ENCODE data around the gene BPIFB3. TPM values are rescaled to one million over a fixed set of nuclear protein-coding genes. Genes with fewer than 3 reads are reported as not detected.

BPIFB3 gene
- total RNA-seq: not detected
- not detected for total RNA-seq (2013)

GRCh38 chr20:33053291-33054106 lies at the start of gene BPIFB3:
TSS of gene BPIFB3 (plus strand) at chr20:33053903. CDS start at chr20:33055436, 1,533 bp downstream.
- WGBS (ENCODE audit: insufficient coverage): 92% methylated on average over 22 of the region's 25 CpGs

GRCh38 chr20:33004141-33004751 lies 49.5 kb upstream of the BPIFB3 start, which contains the start of gene SUN5:
TSS of gene SUN5 (minus strand) at chr20:33004433. CDS start at chr20:33004340, 93 bp downstream.
- TF ChIP-seq CTCF (IDR thresholded peaks at IDR 0.05): no peak
- Histone ChIP-seq H3K27ac (ENCODE audit: low read length) (no peak within 1 kb of the TSS), H3K4me3 (ENCODE audit: low read length) (no peak within 1 kb of the TSS), H3K36me3 (ENCODE audit: control insufficient read depth, insufficient read depth, low read length) (no peaks in the 10 kb centered on the region), H3K4me1 (ENCODE audit: control insufficient read depth, insufficient read depth, low read length) (no peaks in the 10 kb centered on the region), H3K9me3 (ENCODE audit: control insufficient read depth, insufficient read depth, low read length) (no peaks in the 10 kb centered on the region), H3K27me3 (ENCODE audit: control insufficient read depth, insufficient read depth, low read length) (no peaks in the 10 kb centered on the region)
- Mint-ChIP-seq H3K4me3 (no peak within 1 kb of the TSS), H3K36me3 (no peaks in the 10 kb centered on the region), H3K27me3 (ENCODE audit: low read depth in 2 of 2) (no peaks in the 10 kb centered on the region), H3K9me3 (no peaks in the 10 kb centered on the region), H3K27ac (no peak within 1 kb of the TSS), H3K4me1 (no peaks in the 10 kb centered on the region)
- intact Hi-C loops (cut with micrococcal nuclease): no loop called here
- ATAC-seq (no peak), DNase-seq (no peak)
- WGBS (ENCODE audit: insufficient coverage): 85% methylated on average over 6 of the region's 6 CpGs

More at GRCh38 chr20:33053291-33054106, at the start of gene BPIFB3:
- DNase-seq (no peak), ATAC-seq (no peak)
- Histone ChIP-seq H3K27me3 (ENCODE audit: control insufficient read depth, insufficient read depth, low read length) (no peaks in the 10 kb centered on the region), H3K4me3 (ENCODE audit: low read length) (no peak within 1 kb of the TSS), H3K27ac (ENCODE audit: low read length) (no peak within 1 kb of the TSS), H3K4me1 (ENCODE audit: control insufficient read depth, insufficient read depth, low read length) (no peaks in the 10 kb centered on the region), H3K9me3 (ENCODE audit: control insufficient read depth, insufficient read depth, low read length) (no peaks in the 10 kb centered on the region), H3K36me3 (ENCODE audit: control insufficient read depth, insufficient read depth, low read length) (no peaks in the 10 kb centered on the region)
- H3K27ac Mint-ChIP-seq: no peak within 1 kb of the TSS
- intact Hi-C loops (cut with micrococcal nuclease): no loop called here
- H3K9me3 Mint-ChIP-seq: no peaks in the 10 kb centered on the region
- TF ChIP-seq CTCF (IDR thresholded peaks at IDR 0.05): no peak
- H3K4me1 Mint-ChIP-seq: no peaks in the 10 kb centered on the region
- H3K4me3 Mint-ChIP-seq: no peak within 1 kb of the TSS
- H3K36me3 Mint-ChIP-seq: no peaks in the 10 kb centered on the region
- H3K27me3 Mint-ChIP-seq (ENCODE audit: low read depth in 2 of 2): peaks cover 0 to 3% of the 10 kb centered on the region in 2 donors

- 68% methylated on average over 4 of the region's 4 CpGs for WGBS (ENCODE audit: insufficient coverage)
- Mint-ChIP-seq H3K9me3 (no peaks in the 10 kb centered on the region), H3K4me1 (no peaks in the 10 kb centered on the region), H3K27me3 (ENCODE audit: low read depth in 2 of 2) (no peaks in the 10 kb centered on the region), H3K27ac (no peak overlapping the region), H3K4me3 (no peak overlapping the region), H3K36me3 (no peaks in the 10 kb centered on the region)
- Histone ChIP-seq H3K27ac (ENCODE audit: low read length) (no peak overlapping the region), H3K9me3 (ENCODE audit: control insufficient read depth, insufficient read depth, low read length) (no peaks in the 10 kb centered on the region), H3K27me3 (ENCODE audit: control insufficient read depth, insufficient read depth, low read length) (no peaks in the 10 kb centered on the region), H3K36me3 (ENCODE audit: control insufficient read depth, insufficient read depth, low read length) (no peaks in the 10 kb centered on the region), H3K4me1 (ENCODE audit: control insufficient read depth, insufficient read depth, low read length) (no peaks in the 10 kb centered on the region), H3K4me3 (ENCODE audit: low read length) (no peak overlapping the region)
- intact Hi-C loops (cut with micrococcal nuclease): loop anchor here (1.0 kb wide), 1 partner anchor 103 kb away; no protein-coding TSS in a partner anchor
- TF ChIP-seq CTCF (IDR thresholded peaks at IDR 0.05): peak; percentile 42
- ATAC-seq: no peak
- DNase-seq: peak in 1 of 2 donors; percentile 71
These were observed 48.6 kb upstream of the BPIFB3 start for GRCh38 chr20:33005132-33005566.

Measured in natural killer cell (primary cell).